Measurements from ENCODE around the gene TBC1D12.

Gene TBC1D12

DNA sequence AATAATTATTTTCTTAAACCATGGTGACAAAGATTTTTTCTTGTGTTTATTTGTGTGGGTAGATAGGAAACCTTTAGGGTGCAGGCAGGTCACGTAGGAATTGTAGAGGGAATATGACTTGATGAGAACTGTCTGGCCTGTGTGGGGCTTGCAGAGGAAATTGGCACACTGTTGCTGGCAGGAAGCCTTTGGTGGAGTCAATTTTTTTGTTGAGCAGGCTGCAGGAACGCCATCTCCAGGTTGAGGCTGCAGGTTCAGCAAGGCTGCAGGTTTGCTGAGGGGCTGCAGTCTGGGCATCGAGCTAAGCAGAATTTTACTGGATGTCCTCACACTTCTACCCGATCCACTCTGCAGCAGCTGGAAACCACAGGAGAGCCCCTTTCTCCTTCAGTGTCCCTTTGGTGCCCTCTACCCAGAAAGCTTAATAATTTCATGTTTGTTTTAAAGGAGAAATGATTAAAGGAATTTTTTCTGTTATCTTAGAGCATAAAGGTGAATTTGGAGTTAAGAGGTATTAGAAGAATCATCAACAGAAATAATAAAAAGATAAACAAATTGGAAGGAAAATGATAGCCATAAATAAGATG is 37.0 kb downstream of the TBC1D12 start:
- POLR2A ChIA-PET = no interaction called here
- no peak overlapping the region for H3K4me3 ChIP-seq (ENCODE audit: low read depth, low read length)
- TF ChIP-seq, protein P1, sequence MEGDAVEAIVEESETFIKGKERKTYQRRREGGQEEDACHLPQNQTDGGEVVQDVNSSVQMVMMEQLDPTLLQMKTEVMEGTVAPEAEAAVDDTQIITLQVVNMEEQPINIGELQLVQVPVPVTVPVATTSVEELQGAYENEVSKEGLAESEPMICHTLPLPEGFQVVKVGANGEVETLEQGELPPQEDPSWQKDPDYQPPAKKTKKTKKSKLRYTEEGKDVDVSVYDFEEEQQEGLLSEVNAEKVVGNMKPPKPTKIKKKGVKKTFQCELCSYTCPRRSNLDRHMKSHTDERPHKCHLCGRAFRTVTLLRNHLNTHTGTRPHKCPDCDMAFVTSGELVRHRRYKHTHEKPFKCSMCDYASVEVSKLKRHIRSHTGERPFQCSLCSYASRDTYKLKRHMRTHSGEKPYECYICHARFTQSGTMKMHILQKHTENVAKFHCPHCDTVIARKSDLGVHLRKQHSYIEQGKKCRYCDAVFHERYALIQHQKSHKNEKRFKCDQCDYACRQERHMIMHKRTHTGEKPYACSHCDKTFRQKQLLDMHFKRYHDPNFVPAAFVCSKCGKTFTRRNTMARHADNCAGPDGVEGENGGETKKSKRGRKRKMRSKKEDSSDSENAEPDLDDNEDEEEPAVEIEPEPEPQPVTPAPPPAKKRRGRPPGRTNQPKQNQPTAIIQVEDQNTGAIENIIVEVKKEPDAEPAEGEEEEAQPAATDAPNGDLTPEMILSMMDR (IDR thresholded peaks at IDR 0.05; ENCODE audit: insufficient read depth, low read length, missing control alignments) = no peak
- DNase-seq (ENCODE audit: low read depth, low spot score) = no peak
- CTCF ChIA-PET = interaction anchor here (0.7 to 1.1 kb wide), 4 partner anchors 23 to 119 kb away, joined by 3 to 4 read pairs (median 3); no protein-coding TSS in a partner anchor

DNA sequence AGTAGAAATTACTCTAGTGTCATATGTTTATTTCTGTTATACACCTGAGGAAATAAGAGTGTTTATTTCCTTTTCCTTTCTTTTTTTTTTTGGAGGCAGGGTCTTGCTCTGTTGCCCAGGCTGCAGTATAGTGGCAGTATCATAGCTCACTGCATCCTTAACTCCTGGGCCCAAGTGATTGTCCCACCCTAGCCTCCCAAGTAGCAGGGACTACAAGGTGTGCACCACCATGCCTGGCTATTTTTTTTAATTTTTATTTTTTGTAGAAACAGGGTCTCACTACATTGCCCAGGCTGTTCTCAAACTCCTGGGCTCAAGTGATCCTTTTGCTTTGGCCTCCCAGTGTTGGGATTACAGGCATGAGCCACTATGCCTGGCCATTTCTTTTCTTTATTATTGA is 37.8 kb downstream of the TBC1D12 start:
- ChIA-PET CTCF (interaction anchor here (0.7 to 1.0 kb wide), 4 partner anchors 24 to 523 kb away, joined by 3 to 4 read pairs (median 3); no protein-coding TSS in a partner anchor), POLR2A (no interaction called here)
- H3K4me3 ChIP-seq (ENCODE audit: low read depth, low read length) = no peak overlapping the region
- DNase-seq (ENCODE audit: low read depth, low spot score) = no peak
- TF ChIP-seq, protein P1 (IDR thresholded peaks at IDR 0.05; ENCODE audit: insufficient read depth, low read length, missing control alignments) = no peak

DNA sequence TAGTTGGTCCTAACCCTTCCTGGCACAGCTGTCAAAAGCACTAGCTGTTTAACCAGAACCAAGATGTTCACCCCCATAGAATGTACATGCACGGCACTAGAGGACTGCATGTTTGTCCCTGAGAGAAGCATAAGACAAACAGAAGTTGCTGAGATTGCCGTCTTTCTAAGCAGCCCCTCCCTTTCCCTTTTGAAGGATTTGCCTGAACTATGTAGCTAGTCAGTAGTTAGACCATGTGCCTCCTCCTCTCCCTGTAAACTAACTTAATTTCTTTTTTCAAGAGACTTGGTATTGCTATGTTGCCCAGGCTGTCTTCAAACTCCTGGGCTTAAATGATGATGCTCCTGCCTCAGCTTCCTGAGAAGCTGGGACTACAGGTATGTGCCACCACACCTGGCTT is 40.7 kb downstream of the TBC1D12 start:
- TF ChIP-seq, protein P1 (IDR thresholded peaks at IDR 0.05; ENCODE audit: insufficient read depth, low read length, missing control alignments) = no peak
- no peak overlapping the region for H3K4me3 ChIP-seq (ENCODE audit: low read depth, low read length)
- no peak for DNase-seq (ENCODE audit: low read depth, low spot score)
- CTCF ChIA-PET = interaction anchor here (0.8 to 5.7 kb wide), 13 partner anchors 9 to 526 kb away, joined by 3 to 77 read pairs (median 14); partner anchors contain the start of gene NOC3L
- POLR2A ChIA-PET = no interaction called here

DNA sequence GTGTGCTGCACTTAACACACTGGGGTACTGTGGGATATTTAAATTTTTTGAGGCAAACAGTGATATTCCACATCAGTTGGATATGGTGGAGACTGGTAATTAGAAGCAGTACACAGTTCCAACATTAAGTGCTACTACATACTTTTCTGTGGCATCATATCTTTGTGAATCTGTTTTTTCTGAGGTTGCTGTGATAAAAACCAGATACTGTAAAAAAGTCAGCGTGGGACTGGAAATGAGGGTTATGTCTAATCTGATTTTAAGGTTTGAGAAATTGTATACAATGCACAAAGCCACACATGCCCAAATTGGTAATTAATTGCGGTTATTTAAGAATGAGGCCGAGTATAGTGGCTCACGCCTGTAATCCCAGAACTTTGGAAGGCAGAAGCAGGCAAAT is 41.2 kb downstream of the TBC1D12 start:
- CTCF ChIA-PET = interaction anchor here (0.6 to 5.7 kb wide), 73 partner anchors 9 to 745 kb away, joined by 3 to 77 read pairs (median 4); partner anchors contain the start of genes NOC3L and TBC1D12
- DNase-seq (ENCODE audit: low read depth, low spot score) = no peak
- TF ChIP-seq, protein P1 (IDR thresholded peaks at IDR 0.05; ENCODE audit: insufficient read depth, low read length, missing control alignments) = no peak
- no peak overlapping the region for H3K4me3 ChIP-seq (ENCODE audit: low read depth, low read length)
- POLR2A ChIA-PET = no interaction called here

DNA sequence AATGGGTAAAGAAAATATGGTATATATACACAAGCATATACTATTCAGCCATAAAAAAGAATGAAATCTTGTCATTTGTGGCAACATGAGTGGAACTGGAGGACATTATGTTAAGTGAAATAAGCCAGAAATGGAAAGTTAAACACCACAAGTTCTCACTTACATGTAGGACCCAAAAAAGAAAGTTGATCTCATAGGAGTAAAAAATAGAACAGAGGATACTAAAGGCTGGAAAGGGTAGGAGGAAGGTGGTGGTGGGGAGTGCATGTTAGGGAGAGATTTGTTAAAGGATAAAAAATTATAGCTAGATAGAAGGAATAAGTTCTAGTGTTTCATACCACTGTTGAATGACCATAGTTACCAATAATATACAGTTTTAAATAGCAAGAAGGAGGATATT is 48.4 kb downstream of the TBC1D12 start:
- no peak overlapping the region for H3K4me3 ChIP-seq (ENCODE audit: low read depth, low read length)
- no peak for DNase-seq (ENCODE audit: low read depth, low spot score)
- POLR2A ChIA-PET = no interaction called here
- CTCF ChIA-PET = no interaction called here
- TF ChIP-seq, protein P1 (IDR thresholded peaks at IDR 0.05; ENCODE audit: insufficient read depth, low read length, missing control alignments) = no peak

DNA sequence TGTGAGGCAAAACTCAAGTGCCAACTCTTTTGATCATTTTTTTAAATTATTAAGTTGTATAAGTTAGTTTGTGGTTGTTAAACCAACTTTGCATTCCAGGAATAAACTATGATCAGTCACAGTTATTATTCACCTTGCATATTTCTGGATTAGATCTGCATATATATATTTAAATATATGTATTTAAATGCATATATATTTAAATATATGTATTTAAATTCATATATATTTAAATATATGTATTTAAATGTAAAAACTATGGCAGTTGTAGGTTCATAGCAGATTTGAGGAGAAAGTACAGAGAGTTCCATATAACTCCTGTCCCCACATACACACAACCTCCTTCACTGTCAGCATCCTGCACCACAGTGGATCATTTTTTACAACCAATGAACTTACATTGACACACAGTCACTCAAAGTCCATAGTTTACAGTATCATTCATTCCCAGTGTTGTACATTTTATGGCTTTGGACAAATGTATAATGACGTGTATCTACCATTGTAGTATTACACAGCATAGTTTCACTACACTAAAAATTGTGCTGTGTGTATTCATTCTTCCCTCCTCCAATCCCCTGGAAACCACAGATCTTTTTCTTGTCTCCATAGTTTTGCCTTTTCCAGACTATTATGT is 49.7 kb downstream of the TBC1D12 start:
- POLR2A ChIA-PET = no interaction called here
- no peak overlapping the region for H3K4me3 ChIP-seq (ENCODE audit: low read depth, low read length)
- TF ChIP-seq, protein P1 (IDR thresholded peaks at IDR 0.05; ENCODE audit: insufficient read depth, low read length, missing control alignments) = no peak
- no peak for DNase-seq (ENCODE audit: low read depth, low spot score)
- CTCF ChIA-PET = interaction anchor here (1.3 kb wide), 1 partner anchor 535 kb away, joined by 7 read pairs; no protein-coding TSS in a partner anchor
